Urinary bladder (tissue), 4 donors: ENCODE results near the gene ASPRV1. TPM values are rescaled to one million over a fixed set of nuclear protein-coding genes. Genes with fewer than 3 reads are reported as not detected.

ENCODE experiments used
- DNase-seq: peaks from one replicate; pipeline ENCODE4 v3.0.0-alpha.2; 2015; ENCODE audit errors: extremely low spot score
- H3K27ac ChIP-seq: one replicate; pipeline ENCODE4 v1.5.1; 2013; ENCODE audit warnings: low read depth, mild to moderate bottlenecking, moderate library complexity
- H3K36me3 ChIP-seq: one replicate; pipeline ENCODE4 v1.6.1; 2013; ENCODE audit warnings: mild to moderate bottlenecking, moderate library complexity; ENCODE audit not compliant: insufficient read depth
- H3K4me1 ChIP-seq: one replicate; pipeline ENCODE4 v1.6.1; 2013; ENCODE audit warnings: mild to moderate bottlenecking, moderate library complexity; ENCODE audit not compliant: insufficient read depth
- H3K4me3 ChIP-seq: one replicate; pipeline ENCODE4 v1.5.1; 2013; ENCODE audit warnings: low read depth, low read length
- WGBS: extraction: QIAGEN DNeasy Blood & Tissue Kit; methylation state at CpG from one replicate; pipeline ENCODE4 v1.1.7; 2013; 5-methylcytosine and 5-hydroxymethylcytosine counted together
- polyA plus RNA-seq: library from polyadenylated mRNA; stranded (reverse); fragments of 200-250 nt; gene quantifications from one replicate; pipeline ENCODE4 v1.2.3, GENCODE V29; 2013
- total RNA-seq: library from RNA; depleted of rRNA; stranded (reverse); fragments of >200 nt; gene quantifications from one replicate; pipeline ENCODE4 v1.2.3, GENCODE V29; 2014
- donor health status: healthy with polysubstance abuse.
- donor health status: healthy.

The ASPRV1 gene
- total and polyA plus RNA-seq, 2 donors: 1.9 to 2.9 TPM

GRCh38 chr2:69914164-69914949 is 47.1 kb downstream of the ASPRV1 start:
- under 1% methylated on average over 56 of the region's 56 CpGs for WGBS
- H3K4me3 ChIP-seq: peak overlapping the region; percentile 46
- no peaks in the 10 kb centered on the region for H3K4me1 ChIP-seq
- no peak for DNase-seq
- H3K27ac ChIP-seq: peak overlapping the region; percentile 94
- no peaks in the 10 kb centered on the region for H3K36me3 ChIP-seq

GRCh38 chr2:69911985-69912563 is 49.4 kb downstream of the ASPRV1 start:
- Histone ChIP-seq H3K4me1 (no peaks in the 10 kb centered on the region), H3K27ac (no peak overlapping the region), H3K4me3 (no peak overlapping the region), H3K36me3 (no peaks in the 10 kb centered on the region)
- no peak for DNase-seq
- WGBS: 3% methylated on average over 2 of the region's 2 CpGs

Other genes starting within 250 kb of the ASPRV1 start
- gene ANXA4, start 219.5 kb downstream of the ASPRV1 start, total RNA-seq: 27.1 TPM
- gene ANXA4, start 219.5 kb downstream of the ASPRV1 start, polyA plus RNA-seq: 68.0 TPM
- 26.8 TPM for gene GMCL1, start 132.0 kb downstream of the ASPRV1 start, total RNA-seq
- gene GMCL1, start 132.0 kb downstream of the ASPRV1 start, polyA plus RNA-seq: 11.2 TPM
- gene SNRNP27, start 67.7 kb downstream of the ASPRV1 start, total RNA-seq: 39.6 TPM
- 49.4 TPM for gene SNRNP27, start 67.7 kb downstream of the ASPRV1 start, polyA plus RNA-seq
- 10.2 TPM for gene MXD1, start 46.5 kb downstream of the ASPRV1 start, total RNA-seq
- 6.5 TPM for gene MXD1, start 46.5 kb downstream of the ASPRV1 start, polyA plus RNA-seq
- 51.8 TPM for gene PCBP1, start 125.8 kb upstream of the ASPRV1 start, total RNA-seq
- 370 TPM for gene PCBP1, start 125.8 kb upstream of the ASPRV1 start, polyA plus RNA-seq
- gene C2orf42, start 229.4 kb upstream of the ASPRV1 start, total RNA-seq: 19.1 TPM
- 12.7 TPM for gene C2orf42, start 229.4 kb upstream of the ASPRV1 start, polyA plus RNA-seq